ENCODE data around the gene MFSD12.

MFSD12 gene

GRCh38 chr19:3555653-3556422 is 1.5 kb downstream of the MFSD12 start:
- DNase-seq = no peak

GRCh38 chr19:3554254-3555083 is 2.9 kb downstream of the MFSD12 start:
- no peak for DNase-seq

GRCh38 chr19:3551792-3552095 is 5.6 kb downstream of the MFSD12 start:
- DNase-seq = no peak

GRCh38 chr19:3550947-3551791 is 6.2 kb downstream of the MFSD12 start:
- no peak for DNase-seq

GRCh38 chr19:3549816-3550215 is 7.6 kb downstream of the MFSD12 start:
- no peak for DNase-seq

- DNase-seq = no peak
Measured at GRCh38 chr19:3548606-3549005, 8.8 kb downstream of the MFSD12 start.

- DNase-seq = no peak
Measured at GRCh38 chr19:3547767-3548282, 9.6 kb downstream of the MFSD12 start.

- DNase-seq = no peak
Measured at GRCh38 chr19:3547301-3547731, 10.1 kb downstream of the MFSD12 start.

- no peak for DNase-seq
Measured at GRCh38 chr19:3546119-3546518, 11.3 kb downstream of the MFSD12 start.

GRCh38 chr19:3545669-3546034 is 11.7 kb downstream of the MFSD12 start:
- no peak for DNase-seq

- no peak for DNase-seq
Measured at GRCh38 chr19:3544742-3545668, 12.4 kb downstream of the MFSD12 start.

GRCh38 chr19:3544058-3544376 is 13.4 kb downstream of the MFSD12 start:
- DNase-seq = no peak

- no peak for DNase-seq
Measured at GRCh38 chr19:3543150-3544057, 14.0 kb downstream of the MFSD12 start.

GRCh38 chr19:3539756-3540118 is 17.6 kb downstream of the MFSD12 start:
- no peak for DNase-seq

- DNase-seq = no peak
Measured at GRCh38 chr19:3538965-3539755, 18.2 kb downstream of the MFSD12 start, which contains the start of gene TEKTIP1. Gene TEKTIP1, plus strand, starts transcription at chr19:3539174. Its CDS starts 4 bp downstream, at chr19:3539178.

- no peak for DNase-seq
Measured at GRCh38 chr19:3538258-3538929, 19.0 kb downstream of the MFSD12 start.

- no peak for DNase-seq
Measured at GRCh38 chr19:3537438-3538240, 19.7 kb downstream of the MFSD12 start.

- no peak for DNase-seq
Measured at GRCh38 chr19:3537101-3537437, 20.3 kb downstream of the MFSD12 start.
